ENCODE data around the gene SIRT7.

Gene SIRT7

DNA sequence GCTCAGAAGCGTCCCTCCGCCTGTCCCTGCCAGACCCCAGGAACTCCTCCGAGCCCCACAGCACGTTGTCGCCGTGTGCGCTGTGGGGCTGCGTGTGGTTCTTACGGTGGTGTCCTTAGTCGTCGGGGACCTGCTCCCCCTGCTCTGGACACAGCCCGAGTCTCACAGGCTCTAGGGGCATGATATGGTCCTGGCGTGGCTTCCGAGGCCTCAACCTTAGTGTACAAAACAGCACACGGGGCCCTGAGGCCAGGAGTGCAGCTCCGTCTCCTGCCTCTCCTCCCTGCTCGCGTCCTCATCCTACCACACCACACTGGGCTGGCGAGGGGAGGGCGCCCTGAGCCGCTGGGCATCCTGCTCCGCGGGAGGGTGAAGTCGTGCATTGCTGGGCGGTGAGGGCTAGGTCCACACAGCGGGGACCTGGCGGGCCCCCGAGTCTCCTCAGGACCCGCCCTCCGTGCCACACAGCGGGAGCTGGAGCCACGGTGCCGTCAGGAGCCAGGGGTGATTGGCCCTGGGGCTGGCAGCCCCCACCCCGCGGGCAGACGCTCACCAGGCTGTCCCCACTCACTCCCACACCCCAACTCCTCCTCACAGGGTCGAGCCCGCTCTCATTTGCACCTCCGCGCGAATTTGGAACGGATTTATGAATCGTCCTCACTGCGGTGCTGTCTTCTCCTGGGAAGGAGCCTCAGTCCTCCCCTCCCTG is 10.7 kb upstream of the SIRT7 start:
- Histone ChIP-seq H3K27ac (ENCODE audit: low read length) (no peak overlapping the region), H3K4me3 (ENCODE audit: low read depth in 1 of 2, low read length in 2 of 2) (peak overlapping the region in 1 of 2 donors; percentile 66), H3K27me3 (ENCODE audit: low read depth, low read length) (no peaks in the 10 kb centered on the region), H3K9me3 (ENCODE audit: control insufficient read depth in 1 of 2, low read length in 2 of 2) (no peaks in the 10 kb centered on the region), H3K4me1 (ENCODE audit: control insufficient read depth in 1 of 2, insufficient read depth in 2 of 2, low read length in 2 of 2) (peaks cover 12 to 38% of the 10 kb centered on the region in 2 donors), H3K36me3 (ENCODE audit: control insufficient read depth in 1 of 2, insufficient read depth in 2 of 2, low read length in 2 of 2) (peaks cover 0 to 13% of the 10 kb centered on the region in 2 donors)

DNA sequence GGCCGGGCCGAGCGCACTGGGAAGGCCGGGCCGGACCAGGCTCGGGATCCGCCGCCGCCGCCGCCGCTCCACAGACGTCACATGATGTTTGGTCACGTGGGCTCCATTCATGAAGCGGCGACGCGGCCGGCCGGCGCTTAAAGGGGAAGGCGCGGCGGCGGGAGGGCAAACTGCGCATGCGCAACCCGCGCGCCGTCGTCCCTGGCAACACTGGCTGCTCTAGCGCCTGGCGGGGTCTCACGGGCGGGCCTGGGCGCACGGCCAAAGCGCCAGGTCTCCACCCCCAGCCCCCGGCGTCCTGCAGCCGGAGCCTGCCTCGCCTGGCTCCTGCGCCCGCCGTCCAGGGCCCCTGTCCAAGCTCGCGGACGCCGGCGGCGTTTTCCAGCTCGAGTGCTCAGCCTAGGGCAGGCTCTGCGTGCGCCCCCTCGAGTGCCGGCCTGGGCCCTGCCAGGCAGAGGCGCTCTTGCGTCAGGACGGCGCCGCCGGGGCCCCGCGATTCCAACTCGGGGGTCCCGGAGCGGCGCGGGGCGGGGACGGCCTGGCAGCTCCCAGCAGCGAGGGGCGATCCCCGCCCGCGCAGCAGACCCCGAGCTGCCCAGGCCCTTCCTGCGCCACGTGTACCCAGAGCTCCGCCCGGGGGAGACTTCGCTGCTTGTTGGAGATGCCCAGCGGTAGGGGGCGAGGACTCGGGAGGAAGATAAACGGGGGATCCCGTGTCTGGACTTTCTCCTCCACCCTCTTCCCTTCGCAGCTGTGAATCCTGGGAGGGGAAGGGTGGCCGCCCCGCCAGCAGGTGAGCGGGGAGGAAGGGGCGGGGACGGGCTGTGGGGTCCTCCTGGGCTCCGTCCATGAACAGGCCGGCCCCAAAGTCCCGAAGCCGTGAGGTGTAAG is 9.9 kb upstream of the SIRT7 start, which contains the start of gene MAFG:
MAFG (minus strand) TSS at position 83 of the 891 bp plus-strand sequence. CDS start 4,550 bp downstream, outside the sequence.
- peak within 1 kb of the TSS; percentile 53 to 92 for H3K4me3 ChIP-seq (ENCODE audit: low read depth in 1 of 2, low read length in 2 of 2)
- H3K4me1 ChIP-seq (ENCODE audit: control insufficient read depth in 1 of 2, insufficient read depth in 2 of 2, low read length in 2 of 2) = peaks cover 13 to 46% of the 10 kb centered on the region in 2 donors
- no peaks in the 10 kb centered on the region for H3K27me3 ChIP-seq (ENCODE audit: low read depth, low read length)
- peak within 1 kb of the TSS; percentile 80 for H3K27ac ChIP-seq (ENCODE audit: low read length)
- no peaks in the 10 kb centered on the region for H3K9me3 ChIP-seq (ENCODE audit: control insufficient read depth in 1 of 2, low read length in 2 of 2)
- peaks cover 0 to 13% of the 10 kb centered on the region in 2 donors for H3K36me3 ChIP-seq (ENCODE audit: control insufficient read depth in 1 of 2, insufficient read depth in 2 of 2, low read length in 2 of 2)

- Histone ChIP-seq H3K27ac (ENCODE audit: low read length) (peak overlapping the region; percentile 80), H3K4me3 (ENCODE audit: low read depth in 1 of 2, low read length in 2 of 2) (peak overlapping the region; percentile 53 to 92), H3K9me3 (ENCODE audit: control insufficient read depth in 1 of 2, low read length in 2 of 2) (no peaks in the 10 kb centered on the region), H3K36me3 (ENCODE audit: control insufficient read depth in 1 of 2, insufficient read depth in 2 of 2, low read length in 2 of 2) (peaks cover 0 to 20% of the 10 kb centered on the region in 2 donors), H3K4me1 (ENCODE audit: control insufficient read depth in 1 of 2, insufficient read depth in 2 of 2, low read length in 2 of 2) (peaks cover 13 to 53% of the 10 kb centered on the region in 2 donors), H3K27me3 (ENCODE audit: low read depth, low read length) (no peaks in the 10 kb centered on the region)
Measured at GRCh38 chr17:81927152-81927652, 9.2 kb upstream of the SIRT7 start.

- Histone ChIP-seq H3K27ac (ENCODE audit: low read length) (peak overlapping the region; percentile 80), H3K36me3 (ENCODE audit: control insufficient read depth in 1 of 2, insufficient read depth in 2 of 2, low read length in 2 of 2) (peaks cover 0 to 25% of the 10 kb centered on the region in 2 donors), H3K9me3 (ENCODE audit: control insufficient read depth in 1 of 2, low read length in 2 of 2) (no peaks in the 10 kb centered on the region), H3K4me1 (ENCODE audit: control insufficient read depth in 1 of 2, insufficient read depth in 2 of 2, low read length in 2 of 2) (peaks cover 13 to 59% of the 10 kb centered on the region in 2 donors), H3K27me3 (ENCODE audit: low read depth, low read length) (no peaks in the 10 kb centered on the region), H3K4me3 (ENCODE audit: low read depth in 1 of 2, low read length in 2 of 2) (peak overlapping the region; percentile 53 to 92)
Measured at GRCh38 chr17:81926451-81927151, 8.6 kb upstream of the SIRT7 start.

- peak overlapping the region; percentile 80 for H3K27ac ChIP-seq (ENCODE audit: low read length)
- peak overlapping the region; percentile 53 to 92 for H3K4me3 ChIP-seq (ENCODE audit: low read depth in 1 of 2, low read length in 2 of 2)
- no peaks in the 10 kb centered on the region for H3K9me3 ChIP-seq (ENCODE audit: control insufficient read depth in 1 of 2, low read length in 2 of 2)
- peaks cover 0 to 29% of the 10 kb centered on the region in 2 donors for H3K36me3 ChIP-seq (ENCODE audit: control insufficient read depth in 1 of 2, insufficient read depth in 2 of 2, low read length in 2 of 2)
- peaks cover 13 to 61% of the 10 kb centered on the region in 2 donors for H3K4me1 ChIP-seq (ENCODE audit: control insufficient read depth in 1 of 2, insufficient read depth in 2 of 2, low read length in 2 of 2)
- no peaks in the 10 kb centered on the region for H3K27me3 ChIP-seq (ENCODE audit: low read depth, low read length)
Measured at GRCh38 chr17:81925860-81926450, 8.0 kb upstream of the SIRT7 start.

DNA sequence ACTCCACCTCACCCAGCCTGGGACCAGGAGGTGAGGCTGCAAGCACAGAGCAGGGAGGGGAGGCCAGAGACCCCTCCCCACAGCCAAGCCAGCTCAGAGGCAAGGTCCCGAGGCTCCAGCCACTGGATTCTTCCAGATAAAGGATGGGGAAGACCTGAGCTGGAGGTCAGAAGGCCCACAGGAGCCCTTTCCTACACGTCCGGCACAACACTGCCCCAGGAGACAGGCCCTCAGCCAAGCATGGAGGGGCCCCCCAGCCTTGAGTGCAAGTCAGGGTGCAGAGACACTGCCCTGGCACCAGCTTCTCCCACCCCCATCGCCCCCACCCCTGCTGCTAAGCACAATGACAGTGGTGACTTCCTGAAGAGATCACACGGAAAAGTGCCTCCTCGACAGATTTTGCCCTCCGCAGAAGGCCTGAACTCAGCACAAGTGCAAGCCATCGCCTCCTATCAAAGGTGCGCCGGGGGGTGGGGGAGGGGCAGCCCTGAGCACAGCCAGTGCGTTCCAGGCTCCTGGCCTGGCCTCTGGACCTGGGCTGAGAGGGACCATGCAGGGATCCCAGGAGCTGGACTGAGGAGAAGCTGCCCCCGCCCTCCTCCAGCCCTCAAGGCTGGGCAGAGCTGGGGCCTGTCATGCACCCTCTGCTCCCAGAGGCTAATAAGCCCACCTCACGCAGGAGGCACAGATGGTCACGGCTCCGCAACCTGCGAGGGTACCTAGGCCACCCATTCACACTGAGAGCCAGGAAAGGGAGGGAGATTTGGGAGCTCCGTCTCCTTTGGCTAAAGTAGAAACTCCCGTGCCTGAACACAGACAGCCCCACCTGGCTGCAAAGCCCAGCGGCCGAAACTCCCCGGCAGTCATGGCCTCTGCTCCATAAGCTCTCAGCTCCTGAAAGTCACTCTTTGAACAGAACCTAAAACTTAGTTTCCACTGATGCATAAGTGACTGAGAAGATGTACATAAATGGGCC is 6.9 kb upstream of the SIRT7 start:
- H3K36me3 ChIP-seq (ENCODE audit: control insufficient read depth in 1 of 2, insufficient read depth in 2 of 2, low read length in 2 of 2) = peaks cover 0 to 40% of the 10 kb centered on the region in 2 donors
- H3K4me1 ChIP-seq (ENCODE audit: control insufficient read depth in 1 of 2, insufficient read depth in 2 of 2, low read length in 2 of 2) = peaks cover 13 to 70% of the 10 kb centered on the region in 2 donors
- H3K9me3 ChIP-seq (ENCODE audit: control insufficient read depth in 1 of 2, low read length in 2 of 2) = no peaks in the 10 kb centered on the region
- no peaks in the 10 kb centered on the region for H3K27me3 ChIP-seq (ENCODE audit: low read depth, low read length)
- H3K27ac ChIP-seq (ENCODE audit: low read length) = no peak overlapping the region
- peak overlapping the region in 1 of 2 donors; percentile 25 for H3K4me3 ChIP-seq (ENCODE audit: low read depth in 1 of 2, low read length in 2 of 2)

DNA sequence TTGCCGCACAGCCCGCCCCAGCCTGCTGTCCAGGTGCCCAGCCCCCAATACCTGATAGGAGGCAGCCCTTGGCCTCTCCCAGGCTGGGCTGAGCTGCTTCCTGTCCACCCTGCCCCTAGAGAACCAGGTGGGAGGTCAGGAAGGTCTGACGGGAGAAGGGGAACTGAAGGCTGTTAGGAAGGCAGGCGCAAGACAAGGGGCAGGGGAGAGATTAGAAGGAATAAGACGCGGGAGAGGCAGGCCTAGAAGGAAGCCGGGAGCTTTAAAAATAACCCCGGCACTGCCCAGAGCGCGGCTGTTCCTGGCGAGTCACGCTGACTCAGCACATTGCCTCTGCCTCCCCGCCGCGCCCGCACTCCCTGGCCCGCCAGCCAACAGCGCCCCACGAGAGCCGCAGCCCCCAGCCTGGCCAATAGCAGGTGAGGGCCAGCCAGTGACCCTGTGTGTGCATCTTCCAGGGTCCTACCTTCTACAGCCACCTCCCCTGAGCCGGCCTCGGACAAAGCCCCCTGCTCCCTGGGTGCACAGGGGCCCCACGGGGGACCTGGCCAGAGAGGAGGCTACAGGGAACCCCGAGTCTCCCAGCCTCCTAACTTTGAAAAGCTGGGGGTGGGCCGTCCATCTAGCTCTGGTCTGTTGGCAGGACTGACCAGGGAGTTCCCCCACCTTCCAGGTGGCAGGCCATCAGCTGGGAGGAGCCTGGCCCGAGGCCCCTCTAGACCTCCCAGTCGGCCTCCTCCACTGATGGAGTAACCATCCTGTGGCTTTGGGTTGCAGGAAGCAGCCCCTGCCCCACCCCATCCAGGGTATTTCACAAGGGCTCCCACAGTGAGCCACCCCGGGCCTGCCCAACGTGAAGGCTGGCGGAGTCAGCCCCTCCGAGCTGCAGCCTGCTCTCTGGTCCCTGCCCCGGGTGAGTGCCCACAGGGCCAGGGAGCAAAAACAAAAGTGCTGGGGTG is 5.6 kb upstream of the SIRT7 start:
- no peaks in the 10 kb centered on the region for H3K27me3 ChIP-seq (ENCODE audit: low read depth, low read length)
- peaks cover 17 to 68% of the 10 kb centered on the region in 2 donors for H3K4me1 ChIP-seq (ENCODE audit: control insufficient read depth in 1 of 2, insufficient read depth in 2 of 2, low read length in 2 of 2)
- peak overlapping the region; percentile 16 to 44 for H3K4me3 ChIP-seq (ENCODE audit: low read depth in 1 of 2, low read length in 2 of 2)
- H3K27ac ChIP-seq (ENCODE audit: low read length) = no peak overlapping the region
- peaks cover 6 to 41% of the 10 kb centered on the region in 2 donors for H3K36me3 ChIP-seq (ENCODE audit: control insufficient read depth in 1 of 2, insufficient read depth in 2 of 2, low read length in 2 of 2)
- H3K9me3 ChIP-seq (ENCODE audit: control insufficient read depth in 1 of 2, low read length in 2 of 2) = no peaks in the 10 kb centered on the region

GRCh38 chr17:81922566-81923301 is 4.8 kb upstream of the SIRT7 start:
- Histone ChIP-seq H3K4me1 (ENCODE audit: control insufficient read depth in 1 of 2, insufficient read depth in 2 of 2, low read length in 2 of 2) (peaks cover 17 to 66% of the 10 kb centered on the region in 2 donors), H3K4me3 (ENCODE audit: low read depth in 1 of 2, low read length in 2 of 2) (peak overlapping the region in 1 of 2 donors; percentile 44), H3K36me3 (ENCODE audit: control insufficient read depth in 1 of 2, insufficient read depth in 2 of 2, low read length in 2 of 2) (peaks cover 6 to 41% of the 10 kb centered on the region in 2 donors), H3K27me3 (ENCODE audit: low read depth, low read length) (no peaks in the 10 kb centered on the region), H3K27ac (ENCODE audit: low read length) (no peak overlapping the region), H3K9me3 (ENCODE audit: control insufficient read depth in 1 of 2, low read length in 2 of 2) (no peaks in the 10 kb centered on the region)
